Measurements from ENCODE around the gene IFTAP.

IFTAP gene

DNA sequence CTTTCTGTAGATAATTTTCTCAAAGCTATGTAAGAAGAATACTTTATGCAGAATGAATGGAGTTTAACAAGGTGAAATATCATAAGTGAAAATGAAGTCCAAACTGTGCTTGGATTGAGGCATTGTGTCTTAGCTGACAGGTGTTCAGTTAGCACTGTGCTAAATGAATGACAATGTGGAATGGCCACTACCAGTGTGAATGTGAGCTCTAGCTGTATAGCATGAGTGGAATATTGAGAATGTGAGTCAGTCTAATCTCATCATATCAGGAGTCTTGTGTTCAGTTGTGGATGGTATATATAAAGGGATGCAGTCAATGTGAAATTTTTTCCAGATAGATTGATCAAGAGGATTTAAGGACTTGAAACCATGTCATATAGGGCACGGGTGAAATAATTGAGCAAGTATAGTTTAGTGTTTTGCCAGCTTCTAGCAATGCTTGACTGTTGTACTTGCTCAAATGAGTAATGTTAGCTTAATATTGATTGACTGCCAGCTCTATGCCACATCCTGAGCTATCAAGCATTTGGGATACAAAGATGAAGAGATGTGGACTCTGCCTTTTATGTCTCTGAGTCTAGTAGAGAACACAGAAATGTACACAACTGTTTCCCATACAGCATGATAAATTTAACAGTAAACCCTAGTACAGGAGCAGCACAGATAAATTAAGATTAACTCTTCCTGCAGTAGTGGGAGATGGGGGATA, 14.3 kb downstream of the IFTAP start:
- TF ChIP-seq, protein P1, sequence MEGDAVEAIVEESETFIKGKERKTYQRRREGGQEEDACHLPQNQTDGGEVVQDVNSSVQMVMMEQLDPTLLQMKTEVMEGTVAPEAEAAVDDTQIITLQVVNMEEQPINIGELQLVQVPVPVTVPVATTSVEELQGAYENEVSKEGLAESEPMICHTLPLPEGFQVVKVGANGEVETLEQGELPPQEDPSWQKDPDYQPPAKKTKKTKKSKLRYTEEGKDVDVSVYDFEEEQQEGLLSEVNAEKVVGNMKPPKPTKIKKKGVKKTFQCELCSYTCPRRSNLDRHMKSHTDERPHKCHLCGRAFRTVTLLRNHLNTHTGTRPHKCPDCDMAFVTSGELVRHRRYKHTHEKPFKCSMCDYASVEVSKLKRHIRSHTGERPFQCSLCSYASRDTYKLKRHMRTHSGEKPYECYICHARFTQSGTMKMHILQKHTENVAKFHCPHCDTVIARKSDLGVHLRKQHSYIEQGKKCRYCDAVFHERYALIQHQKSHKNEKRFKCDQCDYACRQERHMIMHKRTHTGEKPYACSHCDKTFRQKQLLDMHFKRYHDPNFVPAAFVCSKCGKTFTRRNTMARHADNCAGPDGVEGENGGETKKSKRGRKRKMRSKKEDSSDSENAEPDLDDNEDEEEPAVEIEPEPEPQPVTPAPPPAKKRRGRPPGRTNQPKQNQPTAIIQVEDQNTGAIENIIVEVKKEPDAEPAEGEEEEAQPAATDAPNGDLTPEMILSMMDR (IDR thresholded peaks at IDR 0.05; ENCODE audit: control insufficient read depth, extremely low read depth, insufficient read depth): no peak
- no peak overlapping the region for H3K4me3 ChIP-seq (ENCODE audit: low read depth, low read length)
- DNase-seq (ENCODE audit: low read depth): no peak

DNA sequence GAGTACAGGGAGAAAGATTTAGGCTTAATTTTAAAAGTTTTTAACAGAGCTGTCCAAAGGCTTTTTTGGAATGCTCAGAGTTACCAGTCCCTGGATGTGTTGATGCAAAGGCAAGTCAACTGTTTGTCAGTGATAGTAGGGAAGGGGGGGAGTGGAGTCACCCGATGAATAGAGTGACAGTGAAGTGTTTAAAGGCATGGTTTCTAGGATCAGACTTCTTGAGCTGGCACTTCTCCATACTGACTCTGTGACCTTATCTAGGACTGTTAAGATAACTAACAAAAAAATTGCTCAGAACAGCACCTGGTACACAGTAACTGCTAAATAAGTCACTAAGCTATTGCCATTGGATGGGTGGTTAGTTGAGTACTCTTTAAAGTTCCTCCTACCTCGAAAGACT, 15.1 kb downstream of the IFTAP start:
- H3K4me3 ChIP-seq (ENCODE audit: low read depth, low read length): no peak overlapping the region
- TF ChIP-seq, protein P1 (IDR thresholded peaks at IDR 0.05; ENCODE audit: control insufficient read depth, extremely low read depth, insufficient read depth): no peak
- DNase-seq (ENCODE audit: low read depth): no peak

DNA sequence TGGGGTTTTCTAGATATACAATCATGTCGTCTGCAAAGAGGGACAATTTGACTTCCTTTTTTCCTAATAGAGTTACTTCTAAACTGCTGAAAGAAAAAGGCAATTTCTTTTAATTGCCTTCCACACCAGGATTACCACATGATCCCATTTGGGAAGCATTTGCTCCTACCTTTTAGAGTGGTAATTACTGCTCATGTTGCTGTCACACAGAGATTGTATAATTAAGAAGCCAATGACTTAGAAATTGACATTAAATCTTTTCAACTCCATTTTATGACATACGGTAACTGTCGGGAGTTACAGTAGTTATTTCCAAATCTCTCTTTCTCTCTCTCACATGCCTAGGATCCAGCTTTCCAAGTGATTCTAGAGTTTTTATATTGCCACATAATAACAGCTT, 21.5 kb downstream of the IFTAP start:
- no peak overlapping the region for H3K4me3 ChIP-seq (ENCODE audit: low read depth, low read length)
- no peak for DNase-seq (ENCODE audit: low read depth)
- TF ChIP-seq, protein P1 (IDR thresholded peaks at IDR 0.05; ENCODE audit: control insufficient read depth, extremely low read depth, insufficient read depth): no peak

DNA sequence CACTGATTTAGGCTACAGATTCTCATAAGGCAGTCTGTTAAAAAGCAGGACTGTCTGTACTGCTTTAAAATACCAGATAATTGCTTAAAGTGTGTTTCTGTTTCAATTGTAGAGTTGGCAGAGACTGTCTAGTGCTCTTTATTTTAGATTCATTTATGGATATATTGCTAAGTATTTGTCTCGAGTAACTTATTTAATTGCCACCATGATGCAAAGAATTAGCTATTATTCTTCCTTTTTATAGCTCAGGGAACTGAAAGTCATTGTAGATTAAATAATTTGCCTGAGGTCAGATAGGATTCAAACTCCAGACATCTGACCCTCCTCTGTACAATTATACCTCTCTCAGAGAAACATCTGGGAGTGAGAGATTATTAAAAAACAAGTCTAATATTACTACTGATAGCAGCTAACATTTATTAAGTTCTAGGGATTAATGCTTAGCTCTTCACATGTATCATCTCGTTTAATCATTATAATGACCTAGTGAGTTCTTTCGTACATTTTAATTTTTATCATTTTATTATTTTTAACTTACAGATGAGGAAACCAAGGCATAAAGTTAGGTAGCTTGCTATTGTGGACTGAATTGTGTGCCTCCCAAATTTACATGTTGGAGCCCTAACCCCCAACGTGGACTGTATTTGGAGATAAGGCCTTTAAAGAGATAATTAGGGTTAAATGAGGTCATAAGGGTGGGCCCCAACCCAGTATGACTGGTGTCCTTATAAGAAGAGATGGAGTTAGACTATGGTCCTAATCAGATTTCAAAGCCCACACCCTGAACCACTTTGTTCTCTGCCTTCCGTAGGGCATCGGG, 23.5 kb downstream of the IFTAP start:
- TF ChIP-seq, protein P1 (IDR thresholded peaks at IDR 0.05; ENCODE audit: control insufficient read depth, extremely low read depth, insufficient read depth): no peak
- H3K4me3 ChIP-seq (ENCODE audit: low read depth, low read length): no peak overlapping the region
- DNase-seq (ENCODE audit: low read depth): no peak

DNA sequence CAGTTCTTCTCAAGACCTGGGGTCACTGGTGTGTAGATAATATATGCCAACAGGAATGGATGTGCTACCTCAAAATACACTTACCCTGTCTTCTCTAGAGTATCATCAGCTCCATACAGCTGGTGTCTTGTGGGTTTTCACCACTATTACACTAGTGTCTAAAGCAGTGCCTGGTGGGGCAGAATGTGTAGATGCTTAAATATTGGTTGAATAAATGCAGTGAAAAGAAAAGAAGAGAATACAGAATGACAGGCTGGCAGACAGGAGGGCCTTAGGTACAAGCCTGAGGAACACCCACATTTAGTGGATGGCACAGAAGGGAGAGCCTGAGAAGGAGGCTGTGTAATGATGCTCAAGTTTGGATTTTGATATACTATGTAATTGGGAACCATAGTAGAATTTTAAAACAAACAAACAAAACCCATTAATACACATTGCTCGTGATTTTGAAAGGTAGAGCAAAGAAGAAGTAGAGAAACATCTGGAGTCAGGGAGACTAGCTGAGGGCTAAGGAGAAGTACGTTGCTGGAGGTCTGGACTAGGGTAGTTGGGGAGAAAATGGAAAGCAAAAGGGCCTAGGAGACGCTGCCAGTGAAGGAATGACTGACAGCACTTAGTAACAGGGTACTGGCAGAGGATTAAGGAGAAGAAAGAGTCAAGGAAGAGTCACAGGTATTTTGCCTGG, 24.2 kb downstream of the IFTAP start:
- no peak overlapping the region for H3K4me3 ChIP-seq (ENCODE audit: low read depth, low read length)
- TF ChIP-seq, protein P1 (IDR thresholded peaks at IDR 0.05; ENCODE audit: control insufficient read depth, extremely low read depth, insufficient read depth): no peak
- no peak for DNase-seq (ENCODE audit: low read depth)

DNA sequence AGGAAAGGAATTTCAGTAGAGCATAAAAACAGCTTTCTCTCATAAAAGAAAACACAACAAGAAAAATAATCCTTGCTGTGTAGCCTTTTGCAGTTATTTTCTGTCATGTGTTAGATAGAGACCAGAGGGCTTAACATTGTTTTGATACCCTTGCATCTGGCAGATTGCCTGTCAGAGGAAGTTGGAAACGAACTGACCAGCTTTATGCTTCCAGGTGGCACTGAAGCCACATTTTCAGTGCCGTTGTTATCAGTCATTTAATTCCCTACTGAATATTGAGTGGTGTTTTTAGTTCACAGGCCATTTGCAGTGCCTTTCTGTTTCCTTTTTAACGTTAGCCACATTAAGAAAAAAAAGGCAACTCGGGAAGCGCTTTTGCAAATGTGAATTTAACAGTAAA, 25.2 kb downstream of the IFTAP start:
- no peak overlapping the region for H3K4me3 ChIP-seq (ENCODE audit: low read depth, low read length)
- TF ChIP-seq, protein P1 (IDR thresholded peaks at IDR 0.05; ENCODE audit: control insufficient read depth, extremely low read depth, insufficient read depth): no peak
- no peak for DNase-seq (ENCODE audit: low read depth)

Data from LNCaP clone FGC (cell line).